Measurements from ENCODE around the gene ATXN7. TPM values are rescaled to one million over a fixed set of nuclear protein-coding genes. Genes with fewer than 3 reads are reported as not detected.

The ATXN7 gene
- 3.7 and 4.0 TPM in 2 replicates for total RNA-seq (2014; rRNA removed; shearing (Covaris generic))

DNA sequence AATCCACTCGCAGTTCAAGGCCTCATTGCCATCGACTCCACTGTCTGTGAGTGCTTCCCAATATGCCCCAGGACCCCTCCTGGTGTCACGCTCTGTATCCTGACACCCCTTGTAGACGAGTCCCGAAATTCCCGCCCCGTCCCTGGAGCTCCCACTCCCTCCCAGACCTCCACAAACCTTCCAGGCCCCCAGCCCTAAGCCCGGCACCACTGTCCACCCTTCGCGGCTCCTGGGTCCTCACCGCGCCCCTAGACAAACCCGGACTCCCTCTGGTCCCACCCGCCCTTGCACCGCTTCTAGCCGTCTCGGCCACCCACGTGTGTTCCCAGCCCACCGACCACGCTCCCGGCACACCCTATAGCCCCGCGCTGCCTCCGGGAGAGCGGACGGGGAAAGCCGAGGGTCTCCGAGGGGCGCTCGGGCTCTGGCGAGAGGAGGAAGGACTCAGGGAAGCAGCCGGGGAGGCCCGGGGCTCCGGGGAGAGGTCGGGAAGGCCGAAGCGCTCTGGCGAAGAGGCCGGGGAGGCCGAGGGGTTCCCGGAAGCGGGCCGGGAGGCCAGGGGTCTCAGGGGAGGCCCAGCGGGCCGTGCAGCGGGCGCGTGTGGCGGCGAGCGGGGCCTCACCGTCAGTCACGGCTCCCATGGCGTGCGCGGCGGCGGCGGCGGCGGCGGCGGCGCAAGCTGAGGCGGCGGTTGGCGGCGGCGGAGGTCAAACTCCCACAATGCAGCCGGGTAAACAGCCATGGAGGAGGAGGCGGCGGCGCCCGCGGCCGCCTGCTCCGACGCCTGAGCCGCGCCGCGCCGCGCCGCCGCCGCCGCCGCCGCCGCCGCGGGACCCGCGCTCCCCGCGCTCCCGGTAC lies at the start of gene ATXN7, which contains the start of gene THOC7:
Gene ATXN7 (plus strand): TSS at position 718 of the 858 bp plus-strand sequence. CDS start 48,732 bp downstream, outside the sequence.
Gene THOC7 (minus strand): TSS at position 656 of the 858 bp plus-strand sequence. CDS start 15 bp downstream, at position 641.
- peak; percentile 15 for DNase-seq (ENCODE audit: low spot score)

DNA sequence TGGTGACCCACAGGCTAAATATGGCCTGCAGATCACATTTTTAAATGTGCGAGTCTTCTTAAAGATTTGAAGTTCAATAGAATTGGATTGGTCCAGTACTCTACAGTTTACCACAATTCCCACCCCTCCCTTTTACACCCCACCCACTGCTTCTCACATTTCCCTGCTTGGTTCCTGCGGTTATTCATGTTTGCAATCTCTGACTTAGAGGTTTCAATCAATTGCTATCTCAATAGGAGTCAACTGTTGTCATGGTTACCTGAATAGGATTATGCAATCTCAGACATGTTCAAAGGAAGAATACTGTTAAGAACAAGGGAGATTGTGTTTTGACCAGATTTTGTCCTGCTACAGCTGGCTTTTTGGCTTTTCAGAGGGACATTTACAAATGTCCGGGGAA lies 49.4 kb upstream of the ATXN7 start:
- no peak for DNase-seq (ENCODE audit: low spot score)

- no peak for DNase-seq (ENCODE audit: low spot score)
Measured at GRCh38 chr3:63817225-63817624, 46.4 kb upstream of the ATXN7 start.

- peak; percentile 33 for DNase-seq (ENCODE audit: low spot score)
Measured at GRCh38 chr3:63818282-63819150, 45.2 kb upstream of the ATXN7 start.

DNA sequence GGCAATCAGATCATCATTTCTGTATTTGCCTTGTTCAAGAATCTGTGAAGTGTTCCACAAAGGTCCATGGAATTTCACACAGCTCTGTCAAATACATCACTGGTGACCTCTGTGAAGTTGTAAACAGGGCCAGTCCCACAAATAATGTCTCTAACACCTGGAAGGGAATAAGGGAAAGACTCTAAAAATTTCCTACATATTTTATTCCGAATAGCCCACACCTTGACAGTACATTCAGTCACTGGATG lies 44.6 kb upstream of the ATXN7 start, which contains the start of gene C3orf49:
Gene C3orf49 (plus strand): TSS at position 149 of the 248 bp plus-strand sequence. CDS start 173 bp downstream, outside the sequence.
- DNase-seq (ENCODE audit: low spot score) = no peak

- peak; percentile 42 for DNase-seq (ENCODE audit: low spot score)
Measured at GRCh38 chr3:63824309-63824708, 39.4 kb upstream of the ATXN7 start.

DNA sequence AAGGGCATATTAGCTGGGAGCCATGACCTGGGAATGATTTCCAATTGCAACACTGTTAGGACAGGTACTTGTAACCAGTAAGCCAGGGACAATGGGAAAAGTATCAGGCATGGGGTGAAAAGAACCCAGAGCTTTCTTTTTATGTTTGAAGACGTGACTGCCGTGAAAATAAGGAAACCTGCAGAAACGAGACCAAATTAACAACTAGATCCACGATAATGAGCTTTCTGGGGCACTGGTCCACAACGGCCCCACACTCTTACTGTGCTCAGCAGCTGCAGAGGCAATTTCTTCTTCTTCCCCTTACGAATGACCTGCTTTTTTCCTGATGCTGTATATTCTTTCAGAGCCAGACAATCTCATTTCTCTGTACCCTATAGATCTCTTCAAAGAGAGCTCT lies 33.1 kb upstream of the ATXN7 start:
- no peak for DNase-seq (ENCODE audit: low spot score)

GRCh38 chr3:63832395-63832794 lies 31.3 kb upstream of the ATXN7 start:
- DNase-seq (ENCODE audit: low spot score) = no peak

- DNase-seq (ENCODE audit: low spot score) = no peak
Measured at GRCh38 chr3:63841704-63842103, 22.0 kb upstream of the ATXN7 start.

DNA sequence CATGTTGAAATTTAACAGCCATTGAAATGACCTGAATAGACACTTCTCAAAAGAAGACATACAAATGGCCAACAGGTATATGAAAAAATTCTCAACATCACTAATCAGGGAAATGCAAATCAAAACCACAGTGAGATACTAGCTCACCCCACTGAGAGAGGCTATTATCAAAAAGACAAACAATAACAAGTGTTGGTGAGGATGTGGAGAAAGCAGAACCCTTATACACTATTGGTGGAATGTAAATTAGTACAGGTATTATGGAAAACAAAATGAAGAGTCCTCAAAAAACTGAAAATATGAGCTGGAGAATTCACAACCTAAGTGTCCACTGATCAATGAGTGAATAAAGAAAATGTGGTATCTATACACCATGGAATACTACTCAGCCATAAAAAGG lies 21.5 kb upstream of the ATXN7 start:
- DNase-seq (ENCODE audit: low spot score) = no peak

- DNase-seq (ENCODE audit: low spot score) = no peak
Measured at GRCh38 chr3:63845215-63845614, 18.5 kb upstream of the ATXN7 start.

- DNase-seq (ENCODE audit: low spot score) = no peak
Measured at GRCh38 chr3:63847718-63848450, 15.8 kb upstream of the ATXN7 start.

GRCh38 chr3:63849175-63849574 lies 14.5 kb upstream of the ATXN7 start:
- DNase-seq (ENCODE audit: low spot score) = no peak

- no peak for DNase-seq (ENCODE audit: low spot score)
Measured at GRCh38 chr3:63851287-63851686, 12.4 kb upstream of the ATXN7 start.

GRCh38 chr3:63853106-63853505 lies 10.6 kb upstream of the ATXN7 start:
- no peak for DNase-seq (ENCODE audit: low spot score)

- DNase-seq (ENCODE audit: low spot score) = no peak
Measured at GRCh38 chr3:63855333-63855940, 8.2 kb upstream of the ATXN7 start.

- no peak for DNase-seq (ENCODE audit: low spot score)
Measured at GRCh38 chr3:63857311-63857710, 6.4 kb upstream of the ATXN7 start.

- no peak for DNase-seq (ENCODE audit: low spot score)
Measured at GRCh38 chr3:63860776-63861175, 2.9 kb upstream of the ATXN7 start.

GRCh38 chr3:63861306-63861705 lies 2.4 kb upstream of the ATXN7 start:
- no peak for DNase-seq (ENCODE audit: low spot score)

DNA sequence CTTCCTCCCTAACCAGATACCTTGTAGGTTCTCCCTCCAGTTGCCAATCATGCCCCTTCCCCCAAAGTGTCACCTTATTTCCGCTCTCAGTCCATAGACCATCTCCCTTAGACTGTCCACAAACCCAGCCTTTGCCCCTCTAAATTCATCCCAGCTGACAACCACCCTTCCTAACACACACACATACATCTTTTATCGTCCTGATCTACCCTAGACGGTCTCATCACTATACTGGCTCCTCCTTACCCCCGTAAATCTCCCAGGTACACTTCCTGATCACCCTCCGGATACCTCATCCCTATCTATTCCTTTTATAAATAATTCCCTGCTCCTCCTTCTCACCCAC lies 890 bp upstream of the ATXN7 start:
- DNase-seq (ENCODE audit: low spot score) = no peak

All from H4 (cell line).